Natural killer cell treated with Interleukin-12 subunit alpha and Interleukin-12 subunit beta and Interleukin-15 and Interleukin-18, amount 100 ng/mL, for 72 hours (primary cell): ENCODE results near the gene RSBN1L. TPM values are rescaled to one million over a fixed set of nuclear protein-coding genes. Genes with fewer than 3 reads are reported as not detected.

Experiments used
- ATAC-seq, 2 donors: fragments of 150-1000 bp; cut with Tn5 transposase in 1 of 2; sonication (Bioruptor Pico), chemical (Tn5 transposase) in 1 of 2; 2 replicates each; pipeline ENCODE4 v1.10.0; 2021
- DNase-seq: peaks from one replicate; pipeline ENCODE4 v3.0.0; 2022; ENCODE audit warnings: low spot score
- H3K27ac Mint-ChIP-seq, 2 donors: 1 replicate in 1 of 2; 2 replicates in 1 of 2; pipeline ENCODE4 v1.8.0; 2022; ENCODE audit warnings: mixed read lengths in 2 of 2, mild to moderate bottlenecking in 1 of 2, moderate library complexity in 1 of 2
- H3K27me3 Mint-ChIP-seq, 2 donors: 1 replicate in 1 of 2; 2 replicates in 1 of 2; pipeline ENCODE4 v1.8.0; 2022; ENCODE audit warnings: mixed read lengths in 2 of 2
- H3K36me3 Mint-ChIP-seq: one replicate; pipeline ENCODE4 v1.8.0; 2022; ENCODE audit warnings: mixed read lengths
- H3K4me1 Mint-ChIP-seq, 2 donors: 1 replicate in 1 of 2; 2 replicates in 1 of 2; pipeline ENCODE4 v1.8.0; 2022; ENCODE audit warnings: low read depth in 2 of 2, mixed read lengths in 2 of 2, mild to moderate bottlenecking in 1 of 2
- H3K4me3 Mint-ChIP-seq: one replicate; pipeline ENCODE4 v1.8.0; 2022; ENCODE audit warnings: mixed read lengths
- H3K9me3 Mint-ChIP-seq: 2 replicates; pipeline ENCODE4 v1.8.0; 2022; ENCODE audit warnings: mixed read lengths
- total RNA-seq, 2 donors: library from RNA; stranded (reverse); gene quantifications; one replicate each; pipeline ENCODE4 v1.2.3, GENCODE V29; 2022

The RSBN1L gene
- total RNA-seq, 2 donors from 2014 or later, result 19.0 to 21.2 TPM

- peak overlapping the region; percentile 90 to 93 for H3K27ac Mint-ChIP-seq
- no peaks in the 10 kb centered on the region for H3K27me3 Mint-ChIP-seq
- no peaks in the 10 kb centered on the region for H3K9me3 Mint-ChIP-seq
- H3K4me3 Mint-ChIP-seq, result peak overlapping the region; percentile 92
- DNase-seq, result no peak
- ATAC-seq, result no peak
- peaks cover 42 to 65% of the 10 kb centered on the region in 2 donors for H3K4me1 Mint-ChIP-seq
- H3K36me3 Mint-ChIP-seq, result no peaks in the 10 kb centered on the region
These were observed 103.1 kb downstream of the RSBN1L start for GRCh38 chr7:77799078-77799964.

- peaks cover under 1% of the 10 kb centered on the region for H3K36me3 Mint-ChIP-seq
- DNase-seq, result no peak
- H3K9me3 Mint-ChIP-seq, result no peaks in the 10 kb centered on the region
- peak overlapping the region; percentile 90 to 93 for H3K27ac Mint-ChIP-seq
- no peak for ATAC-seq
- H3K4me1 Mint-ChIP-seq, result peaks cover 38 to 66% of the 10 kb centered on the region in 2 donors
- H3K27me3 Mint-ChIP-seq, result no peaks in the 10 kb centered on the region
- peak overlapping the region; percentile 92 for H3K4me3 Mint-ChIP-seq
These were observed 103.9 kb downstream of the RSBN1L start for GRCh38 chr7:77800158-77800557.

GRCh38 chr7:77800730-77801129 lies 104.5 kb downstream of the RSBN1L start:
- ATAC-seq (no peak), DNase-seq (no peak)
- peaks cover 5% of the 10 kb centered on the region for H3K36me3 Mint-ChIP-seq
- H3K27ac Mint-ChIP-seq, result peak overlapping the region in 1 of 2 donors; percentile 13
- H3K27me3 Mint-ChIP-seq, result no peaks in the 10 kb centered on the region
- H3K4me1 Mint-ChIP-seq, result peaks cover 39 to 70% of the 10 kb centered on the region in 2 donors
- H3K9me3 Mint-ChIP-seq, result no peaks in the 10 kb centered on the region
- peak overlapping the region; percentile 92 for H3K4me3 Mint-ChIP-seq

- H3K9me3 Mint-ChIP-seq, result peaks cover 4% of the 10 kb centered on the region
- peak overlapping the region; percentile 53 for H3K4me3 Mint-ChIP-seq
- no peak for DNase-seq
- H3K36me3 Mint-ChIP-seq, result peaks cover 22% of the 10 kb centered on the region
- peak overlapping the region in 1 of 2 donors; percentile 67 for H3K27ac Mint-ChIP-seq
- H3K4me1 Mint-ChIP-seq, result peaks cover 26 to 55% of the 10 kb centered on the region in 2 donors
- no peaks in the 10 kb centered on the region for H3K27me3 Mint-ChIP-seq
- no peak for ATAC-seq
These were observed 106.5 kb downstream of the RSBN1L start for GRCh38 chr7:77802557-77803405.

- Mint-ChIP-seq H3K4me3 (no peak overlapping the region), H3K36me3 (peaks cover 32% of the 10 kb centered on the region), H3K27ac (no peak overlapping the region), H3K9me3 (peaks cover 9% of the 10 kb centered on the region), H3K4me1 (peaks cover 20 to 43% of the 10 kb centered on the region in 2 donors), H3K27me3 (no peaks in the 10 kb centered on the region)
- DNase-seq, result no peak
- no peak for ATAC-seq
These were observed 110.2 kb downstream of the RSBN1L start for GRCh38 chr7:77806425-77806824.

- Mint-ChIP-seq H3K4me1 (peaks cover 20 to 42% of the 10 kb centered on the region in 2 donors), H3K4me3 (no peak overlapping the region), H3K9me3 (peaks cover 9% of the 10 kb centered on the region), H3K27me3 (no peaks in the 10 kb centered on the region), H3K36me3 (peaks cover 32% of the 10 kb centered on the region), H3K27ac (no peak overlapping the region)
- DNase-seq (no peak), ATAC-seq (no peak)
These were observed 112.3 kb downstream of the RSBN1L start for GRCh38 chr7:77808517-77808916.

- Mint-ChIP-seq H3K4me1 (peaks cover 24 to 29% of the 10 kb centered on the region in 2 donors), H3K27ac (no peak overlapping the region), H3K4me3 (no peak overlapping the region), H3K9me3 (peaks cover 6% of the 10 kb centered on the region), H3K36me3 (peaks cover 23% of the 10 kb centered on the region), H3K27me3 (no peaks in the 10 kb centered on the region)
- ATAC-seq (no peak), DNase-seq (no peak)
These were observed 115.4 kb downstream of the RSBN1L start for GRCh38 chr7:77811516-77812289.

- peaks cover 8% of the 10 kb centered on the region for H3K9me3 Mint-ChIP-seq
- ATAC-seq, result no peak
- H3K27me3 Mint-ChIP-seq, result no peaks in the 10 kb centered on the region
- H3K4me3 Mint-ChIP-seq, result no peak overlapping the region
- peaks cover 28 to 29% of the 10 kb centered on the region in 2 donors for H3K4me1 Mint-ChIP-seq
- DNase-seq, result no peak
- no peak overlapping the region for H3K27ac Mint-ChIP-seq
- H3K36me3 Mint-ChIP-seq, result peaks cover 23% of the 10 kb centered on the region
These were observed 116.0 kb downstream of the RSBN1L start for GRCh38 chr7:77812290-77812685.

GRCh38 chr7:77813180-77813579 lies 116.9 kb downstream of the RSBN1L start:
- Mint-ChIP-seq H3K4me1 (peaks cover 28 to 29% of the 10 kb centered on the region in 2 donors), H3K27me3 (no peaks in the 10 kb centered on the region), H3K36me3 (peaks cover 18% of the 10 kb centered on the region), H3K9me3 (peaks cover 9% of the 10 kb centered on the region), H3K27ac (no peak overlapping the region), H3K4me3 (peak overlapping the region; percentile 1)
- no peak for DNase-seq
- no peak for ATAC-seq

GRCh38 chr7:77819021-77819420 lies 122.8 kb downstream of the RSBN1L start:
- Mint-ChIP-seq H3K9me3 (peaks cover 16% of the 10 kb centered on the region), H3K36me3 (peaks cover 57% of the 10 kb centered on the region), H3K27ac (no peak overlapping the region), H3K4me1 (peaks cover 11 to 25% of the 10 kb centered on the region in 2 donors), H3K27me3 (no peaks in the 10 kb centered on the region), H3K4me3 (no peak overlapping the region)
- no peak for ATAC-seq
- DNase-seq, result no peak

- Mint-ChIP-seq H3K36me3 (peaks cover 64% of the 10 kb centered on the region), H3K27me3 (no peaks in the 10 kb centered on the region), H3K27ac (no peak overlapping the region), H3K4me1 (peaks cover 8 to 25% of the 10 kb centered on the region in 2 donors), H3K9me3 (peaks cover 22% of the 10 kb centered on the region), H3K4me3 (no peak overlapping the region)
- DNase-seq (no peak), ATAC-seq (no peak)
These were observed 124.7 kb downstream of the RSBN1L start for GRCh38 chr7:77820967-77821366.

GRCh38 chr7:77822269-77822668 lies 126.0 kb downstream of the RSBN1L start:
- DNase-seq, result no peak
- H3K27me3 Mint-ChIP-seq, result no peaks in the 10 kb centered on the region
- ATAC-seq, result no peak
- peaks cover 55% of the 10 kb centered on the region for H3K36me3 Mint-ChIP-seq
- H3K27ac Mint-ChIP-seq, result no peak overlapping the region
- peaks cover 18% of the 10 kb centered on the region for H3K9me3 Mint-ChIP-seq
- no peak overlapping the region for H3K4me3 Mint-ChIP-seq
- H3K4me1 Mint-ChIP-seq, result peaks cover 16 to 18% of the 10 kb centered on the region in 2 donors

GRCh38 chr7:77823787-77824186 lies 127.5 kb downstream of the RSBN1L start:
- Mint-ChIP-seq H3K4me3 (no peak overlapping the region), H3K27me3 (no peaks in the 10 kb centered on the region), H3K4me1 (peaks cover 16 to 17% of the 10 kb centered on the region in 2 donors), H3K36me3 (peaks cover 45% of the 10 kb centered on the region), H3K9me3 (peaks cover 17% of the 10 kb centered on the region), H3K27ac (peak overlapping the region in 1 of 2 donors; percentile 19)
- ATAC-seq (no peak), DNase-seq (no peak)
